ENCODE results near the gene SEPSECS.

DNA sequence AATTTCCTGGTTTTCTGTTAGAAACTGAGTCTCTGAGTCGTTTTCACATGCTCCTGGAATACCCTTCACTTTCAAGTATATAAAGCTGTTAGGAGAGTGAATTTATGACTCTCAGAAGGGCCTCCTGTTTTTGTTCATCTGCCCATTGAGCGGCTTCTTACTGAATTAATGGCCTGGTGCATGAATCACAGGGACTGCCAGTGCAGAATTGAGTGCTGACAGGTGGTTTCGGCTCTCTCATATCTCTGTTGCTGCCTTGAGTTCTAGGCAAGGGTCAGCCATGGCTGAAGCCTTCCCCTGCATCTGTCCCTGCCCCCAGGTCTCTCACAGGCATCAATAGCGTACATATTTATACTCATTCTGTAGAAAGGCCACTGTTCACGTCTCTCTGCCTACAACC is 22.7 kb upstream of the SEPSECS start:
- TF ChIP-seq CTCF (conservative IDR thresholded peaks at IDR 0.05; ENCODE audit: low read depth, low read length), result no peak
- TF ChIP-seq EZH2 (IDR thresholded peaks at IDR 0.05; ENCODE audit: low read length, unreplicated experiment), result no peak
